ENCODE results near the gene MYH3. TPM values are rescaled to one million over a fixed set of nuclear protein-coding genes. Genes with fewer than 3 reads are reported as not detected.

Gene MYH3
- total RNA-seq, 2 donors from 2014 or later, result 1.7 to 2.0 TPM

- Mint-ChIP-seq H3K27ac (no peak overlapping the region), H3K4me1 (no peaks in the 10 kb centered on the region), H3K27me3 (ENCODE audit: insufficient read depth) (no peaks in the 10 kb centered on the region), H3K36me3 (ENCODE audit: low read depth) (no peaks in the 10 kb centered on the region), H3K9me3 (no peaks in the 10 kb centered on the region), H3K4me3 (no peak overlapping the region)
- TF ChIP-seq, protein P1, sequence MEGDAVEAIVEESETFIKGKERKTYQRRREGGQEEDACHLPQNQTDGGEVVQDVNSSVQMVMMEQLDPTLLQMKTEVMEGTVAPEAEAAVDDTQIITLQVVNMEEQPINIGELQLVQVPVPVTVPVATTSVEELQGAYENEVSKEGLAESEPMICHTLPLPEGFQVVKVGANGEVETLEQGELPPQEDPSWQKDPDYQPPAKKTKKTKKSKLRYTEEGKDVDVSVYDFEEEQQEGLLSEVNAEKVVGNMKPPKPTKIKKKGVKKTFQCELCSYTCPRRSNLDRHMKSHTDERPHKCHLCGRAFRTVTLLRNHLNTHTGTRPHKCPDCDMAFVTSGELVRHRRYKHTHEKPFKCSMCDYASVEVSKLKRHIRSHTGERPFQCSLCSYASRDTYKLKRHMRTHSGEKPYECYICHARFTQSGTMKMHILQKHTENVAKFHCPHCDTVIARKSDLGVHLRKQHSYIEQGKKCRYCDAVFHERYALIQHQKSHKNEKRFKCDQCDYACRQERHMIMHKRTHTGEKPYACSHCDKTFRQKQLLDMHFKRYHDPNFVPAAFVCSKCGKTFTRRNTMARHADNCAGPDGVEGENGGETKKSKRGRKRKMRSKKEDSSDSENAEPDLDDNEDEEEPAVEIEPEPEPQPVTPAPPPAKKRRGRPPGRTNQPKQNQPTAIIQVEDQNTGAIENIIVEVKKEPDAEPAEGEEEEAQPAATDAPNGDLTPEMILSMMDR (conservative IDR thresholded peaks at IDR 0.05), result no peak
- H3K4me3 ChIP-seq (ENCODE audit: low read length), result no peak overlapping the region
- H3K9ac ChIP-seq (ENCODE audit: extremely low read depth, low read length, poor library complexity, severe bottlenecking), result no peak overlapping the region
- H3K36me3 ChIP-seq (ENCODE audit: control insufficient read depth, insufficient read depth, low read length), result no peaks in the 10 kb centered on the region
- H3K27me3 ChIP-seq (ENCODE audit: control insufficient read depth, insufficient read depth, low read length, poor library complexity, severe bottlenecking), result no peaks in the 10 kb centered on the region
- H3K27ac ChIP-seq (ENCODE audit: low read depth, low read length), result no peak overlapping the region
- H3K4me1 ChIP-seq (ENCODE audit: control insufficient read depth, insufficient read depth, low read length), result no peaks in the 10 kb centered on the region
- no peak for DNase-seq
- no peaks in the 10 kb centered on the region for H3K9me3 ChIP-seq (ENCODE audit: control insufficient read depth, low read length)
- 79 to 100% methylated on average over 2 to 5 of the region's 5 CpGs for WGBS, 2 experiments (ENCODE audit: insufficient coverage in 1 of 2, insufficient read length in 1 of 2)
These were observed 9.8 kb upstream of the MYH3 start for GRCh38 chr17:10666906-10667305.

- Mint-ChIP-seq H3K27me3 (ENCODE audit: insufficient read depth) (no peaks in the 10 kb centered on the region), H3K27ac (no peak overlapping the region), H3K36me3 (ENCODE audit: low read depth) (no peaks in the 10 kb centered on the region), H3K4me3 (no peak overlapping the region), H3K4me1 (no peaks in the 10 kb centered on the region), H3K9me3 (no peaks in the 10 kb centered on the region)
- no peak overlapping the region for H3K4me3 ChIP-seq (ENCODE audit: low read length)
- no peaks in the 10 kb centered on the region for H3K4me1 ChIP-seq (ENCODE audit: control insufficient read depth, insufficient read depth, low read length)
- no peak overlapping the region for H3K27ac ChIP-seq (ENCODE audit: low read depth, low read length)
- no peak for DNase-seq
- no peaks in the 10 kb centered on the region for H3K27me3 ChIP-seq (ENCODE audit: control insufficient read depth, insufficient read depth, low read length, poor library complexity, severe bottlenecking)
- TF ChIP-seq, protein P1 (conservative IDR thresholded peaks at IDR 0.05), result no peak
- no peaks in the 10 kb centered on the region for H3K36me3 ChIP-seq (ENCODE audit: control insufficient read depth, insufficient read depth, low read length)
- no peak overlapping the region for H3K9ac ChIP-seq (ENCODE audit: extremely low read depth, low read length, poor library complexity, severe bottlenecking)
- H3K9me3 ChIP-seq (ENCODE audit: control insufficient read depth, low read length), result no peaks in the 10 kb centered on the region
- 94 to 95% methylated on average over 9 of the region's 9 CpGs for WGBS, 2 experiments (ENCODE audit: insufficient coverage in 1 of 2, insufficient read length in 1 of 2)
These were observed 7.5 kb upstream of the MYH3 start for GRCh38 chr17:10664571-10664970.

- Mint-ChIP-seq H3K27ac (no peak overlapping the region), H3K9me3 (no peaks in the 10 kb centered on the region), H3K36me3 (ENCODE audit: low read depth) (no peaks in the 10 kb centered on the region), H3K27me3 (ENCODE audit: insufficient read depth) (no peaks in the 10 kb centered on the region), H3K4me3 (no peak overlapping the region), H3K4me1 (no peaks in the 10 kb centered on the region)
- H3K27ac ChIP-seq (ENCODE audit: low read depth, low read length), result no peak overlapping the region
- H3K9me3 ChIP-seq (ENCODE audit: control insufficient read depth, low read length), result no peaks in the 10 kb centered on the region
- H3K27me3 ChIP-seq (ENCODE audit: control insufficient read depth, insufficient read depth, low read length, poor library complexity, severe bottlenecking), result no peaks in the 10 kb centered on the region
- TF ChIP-seq, protein P1 (conservative IDR thresholded peaks at IDR 0.05), result no peak
- DNase-seq, result no peak
- no peaks in the 10 kb centered on the region for H3K36me3 ChIP-seq (ENCODE audit: control insufficient read depth, insufficient read depth, low read length)
- WGBS, 2 experiments (ENCODE audit: insufficient coverage in 1 of 2, insufficient read length in 1 of 2), result 91 to 98% methylated on average over 3 to 6 of the region's 6 CpGs
- no peaks in the 10 kb centered on the region for H3K4me1 ChIP-seq (ENCODE audit: control insufficient read depth, insufficient read depth, low read length)
- H3K9ac ChIP-seq (ENCODE audit: extremely low read depth, low read length, poor library complexity, severe bottlenecking), result no peak overlapping the region
- no peak overlapping the region for H3K4me3 ChIP-seq (ENCODE audit: low read length)
These were observed 6.1 kb upstream of the MYH3 start for GRCh38 chr17:10663231-10663630.
